Body of pancreas (tissue), 4 donors: ENCODE data around the gene SLC41A1.

Experiments
- CTCF ChIP-seq, 7 experiments: fragments of 450-650 bp in 4 of 7; fragments of 200-600 bp in 3 of 7; sonication (generic) in 3 of 7; IDR thresholded peaks; one replicate each; pipeline ENCODE4 v1.5.1; 2016 to 2019; ENCODE audit warnings: antibody characterized with exemption in 7 of 7
- POLR2A ChIP-seq, 3 donors: fragments of 450-650 bp; IDR thresholded peaks; one replicate each; pipeline ENCODE4 v1.6.1; 2016; ENCODE audit warnings: antibody characterized with exemption in 3 of 3, mild to moderate bottlenecking in 2 of 3

- TF ChIP-seq CTCF (IDR thresholded peaks at IDR 0.05) (no peak), POLR2A (IDR thresholded peaks at IDR 0.05) (no peak)
Observed at GRCh38 chr1:205743977-205744376, 69.0 kb downstream of the SLC41A1 start.
